Testis (tissue), 2 donors: ENCODE data around the gene OPCML.

Experiments
- POLR2A ChIP-seq: fragments of 450-650 bp; IDR thresholded peaks from one replicate; pipeline ENCODE4 v1.6.1; 2017; ENCODE audit warnings: antibody characterized with exemption, mild to moderate bottlenecking, moderate library complexity
- TF ChIP-seq, protein P1 (sequence below), 3 experiments: fragments of 450-650 bp in 2 of 3; fragments of 200-600 bp in 1 of 3; sonication (generic) in 1 of 3; IDR thresholded peaks; one replicate each; pipeline ENCODE4 v1.5.1; 2016 to 2019; ENCODE audit warnings: antibody characterized with exemption in 3 of 3, mild to moderate bottlenecking in 2 of 3, moderate library complexity in 1 of 3

DNA sequence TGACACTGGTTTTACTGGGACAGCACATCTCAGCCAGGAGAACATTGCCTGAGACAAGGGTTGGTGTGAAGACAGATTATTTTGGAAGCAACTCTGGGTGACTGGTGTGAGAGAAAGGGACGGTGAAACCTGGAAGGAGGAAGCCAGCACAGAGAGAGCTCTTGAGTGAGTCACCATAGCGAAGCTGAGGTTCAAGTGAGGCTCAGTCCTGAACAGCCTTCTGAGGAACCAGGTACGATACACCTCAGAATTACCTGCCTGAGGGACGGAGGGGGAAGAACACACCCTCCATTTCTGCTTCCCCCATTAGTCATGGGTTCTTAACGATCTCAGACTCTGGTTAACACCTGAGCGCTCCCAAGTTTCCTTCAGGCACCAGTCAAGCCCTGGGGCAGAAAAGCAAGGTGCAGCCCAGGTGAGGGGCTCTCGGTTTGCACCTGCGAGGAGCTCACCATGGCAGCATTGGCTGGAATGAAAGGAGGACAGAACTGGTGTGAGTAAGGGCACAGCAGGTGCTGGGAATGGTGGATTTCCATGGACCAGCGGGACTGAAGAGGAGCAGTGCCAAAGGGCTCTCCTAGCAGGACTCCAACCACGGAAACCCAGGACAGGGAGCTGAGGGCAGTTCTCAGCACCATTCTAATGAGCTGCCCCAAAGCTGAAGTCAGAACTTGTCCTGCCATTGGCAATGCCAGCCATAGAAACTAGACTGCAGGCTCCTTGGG is 459.3 kb downstream of the OPCML start:
- TF ChIP-seq, protein P1, sequence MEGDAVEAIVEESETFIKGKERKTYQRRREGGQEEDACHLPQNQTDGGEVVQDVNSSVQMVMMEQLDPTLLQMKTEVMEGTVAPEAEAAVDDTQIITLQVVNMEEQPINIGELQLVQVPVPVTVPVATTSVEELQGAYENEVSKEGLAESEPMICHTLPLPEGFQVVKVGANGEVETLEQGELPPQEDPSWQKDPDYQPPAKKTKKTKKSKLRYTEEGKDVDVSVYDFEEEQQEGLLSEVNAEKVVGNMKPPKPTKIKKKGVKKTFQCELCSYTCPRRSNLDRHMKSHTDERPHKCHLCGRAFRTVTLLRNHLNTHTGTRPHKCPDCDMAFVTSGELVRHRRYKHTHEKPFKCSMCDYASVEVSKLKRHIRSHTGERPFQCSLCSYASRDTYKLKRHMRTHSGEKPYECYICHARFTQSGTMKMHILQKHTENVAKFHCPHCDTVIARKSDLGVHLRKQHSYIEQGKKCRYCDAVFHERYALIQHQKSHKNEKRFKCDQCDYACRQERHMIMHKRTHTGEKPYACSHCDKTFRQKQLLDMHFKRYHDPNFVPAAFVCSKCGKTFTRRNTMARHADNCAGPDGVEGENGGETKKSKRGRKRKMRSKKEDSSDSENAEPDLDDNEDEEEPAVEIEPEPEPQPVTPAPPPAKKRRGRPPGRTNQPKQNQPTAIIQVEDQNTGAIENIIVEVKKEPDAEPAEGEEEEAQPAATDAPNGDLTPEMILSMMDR (IDR thresholded peaks at IDR 0.05): no peak
- no peak for TF ChIP-seq POLR2A
